ENCODE measurements around the gene DIAPH1.
A peak's percentile ranks its signal among the peaks of the same experiment; 100 is the strongest.
"Not testable (repeated sequence)": the region's sequence is repeated elsewhere in the genome, so short reads cannot be mapped to it uniquely, and the experiment has no call there.

The DIAPH1 gene

DNA sequence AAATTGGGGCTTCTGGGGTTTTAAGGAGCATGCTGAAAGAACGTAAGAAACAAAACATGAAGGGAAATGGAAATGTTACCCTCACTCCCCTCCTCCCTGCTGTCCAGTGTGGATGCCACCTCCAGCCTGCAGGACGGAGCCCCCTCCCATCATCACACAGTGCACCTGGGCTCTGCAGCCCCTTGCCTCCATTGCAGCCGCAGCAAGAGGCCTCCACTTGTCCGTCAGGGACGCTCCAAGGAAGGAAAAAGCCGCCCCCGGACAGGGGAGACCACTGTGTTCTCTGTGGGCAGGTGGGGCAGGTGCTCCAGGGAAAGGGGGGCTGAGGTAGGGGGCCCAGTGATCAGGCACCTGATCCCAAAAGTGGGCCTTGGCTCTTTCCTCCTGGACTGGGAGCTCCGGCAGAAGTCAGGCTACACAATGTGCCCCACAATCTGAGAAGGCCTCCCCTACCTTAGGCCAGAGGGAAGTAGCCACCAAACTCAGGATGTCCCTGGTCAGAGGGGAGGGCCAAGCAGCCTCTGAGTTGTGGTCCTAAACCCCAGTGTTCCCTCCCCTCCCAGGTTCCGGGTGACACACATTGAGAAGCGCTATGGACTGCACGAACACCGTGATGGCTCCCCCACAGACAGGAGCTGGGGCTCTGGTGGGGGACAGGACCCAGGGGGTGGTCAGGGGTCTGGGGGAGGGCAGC lies 20.7 kb upstream of the DIAPH1 start:
- DNase-seq: no peak

DNA sequence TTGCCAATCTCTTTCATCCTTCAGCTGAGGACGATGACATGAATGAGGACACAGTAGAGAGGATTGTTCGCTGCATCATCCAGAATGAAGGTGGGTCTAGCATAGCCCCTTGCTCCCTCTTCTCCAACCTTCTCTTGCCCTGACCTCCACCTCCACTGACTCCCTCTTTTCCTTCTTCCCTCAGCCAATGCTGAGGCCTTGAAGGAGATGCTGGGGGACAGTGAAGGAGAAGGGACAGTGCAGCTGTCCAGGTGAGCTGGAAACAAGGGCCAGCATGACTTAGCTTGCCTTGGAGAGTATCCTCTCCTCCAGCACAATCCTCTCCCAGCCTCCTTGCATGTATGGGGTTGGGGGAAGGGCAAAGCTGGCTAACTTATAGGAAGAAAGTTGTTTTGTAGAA lies 20.0 kb upstream of the DIAPH1 start:
- no peak for DNase-seq

DNA sequence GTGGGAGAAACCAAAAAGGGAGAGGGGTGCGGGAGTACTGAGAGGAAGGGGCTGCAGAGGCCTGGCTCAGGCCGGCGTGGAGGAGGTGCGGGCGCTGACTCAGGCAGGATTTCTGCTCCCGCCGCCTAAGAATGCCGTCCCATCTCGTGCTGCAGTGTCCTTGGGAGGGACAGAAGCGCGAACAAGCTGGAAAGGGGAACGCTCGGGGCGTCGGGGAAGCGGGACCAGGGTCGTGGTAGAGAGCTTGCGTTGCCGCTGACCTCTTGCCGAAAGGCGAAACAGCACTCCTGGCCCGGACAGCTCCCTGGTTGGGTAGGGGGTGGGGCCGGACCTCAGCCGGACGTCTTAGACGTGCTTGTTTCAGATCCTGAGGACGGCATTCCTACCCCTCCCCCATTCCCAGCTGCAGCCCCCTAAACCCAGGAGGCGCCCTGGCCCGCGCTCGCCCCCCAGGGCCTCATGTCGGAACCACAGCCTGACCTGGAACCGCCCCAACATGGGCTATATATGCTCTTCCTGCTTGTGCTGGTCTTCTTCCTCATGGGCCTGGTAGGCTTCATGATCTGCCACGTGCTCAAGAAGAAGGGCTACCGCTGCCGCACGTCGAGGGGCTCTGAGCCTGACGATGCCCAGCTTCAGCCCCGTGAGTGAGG lies 19.1 kb upstream of the DIAPH1 start:
- peak; percentile 76 for DNase-seq

DNA sequence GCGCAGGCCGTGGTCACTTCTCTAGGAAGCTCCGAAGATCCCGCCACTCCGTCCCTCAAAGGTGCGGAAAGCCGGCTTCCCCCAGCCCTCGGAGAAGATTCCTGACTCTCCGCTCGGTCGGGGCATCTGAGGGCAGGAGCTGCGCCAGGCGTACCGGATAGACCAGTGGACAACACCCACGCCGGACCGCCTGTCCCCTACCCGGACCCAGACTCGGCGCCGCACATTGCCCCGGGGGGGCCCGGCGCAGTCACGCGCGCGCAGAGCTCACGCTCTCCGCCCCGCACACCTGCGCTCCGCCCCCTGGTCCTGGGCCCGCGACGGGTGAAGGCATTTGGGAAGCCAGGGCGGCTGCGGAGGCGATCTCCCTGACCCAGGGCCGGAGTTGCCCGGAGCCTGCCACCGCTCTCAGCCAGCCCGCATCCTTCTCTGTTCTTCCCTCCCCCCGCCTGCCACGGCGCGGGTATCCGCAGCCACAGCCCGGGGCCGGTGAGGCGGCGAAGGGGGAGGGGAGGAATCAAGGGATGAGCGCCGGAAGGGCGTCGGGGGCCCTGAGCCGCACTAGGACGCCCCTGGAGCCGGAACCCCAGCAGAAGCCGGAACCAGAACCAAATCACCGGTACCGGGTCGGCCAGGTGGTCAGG lies 18.4 kb upstream of the DIAPH1 start:
- DNase-seq: peak; percentile 69

DNA sequence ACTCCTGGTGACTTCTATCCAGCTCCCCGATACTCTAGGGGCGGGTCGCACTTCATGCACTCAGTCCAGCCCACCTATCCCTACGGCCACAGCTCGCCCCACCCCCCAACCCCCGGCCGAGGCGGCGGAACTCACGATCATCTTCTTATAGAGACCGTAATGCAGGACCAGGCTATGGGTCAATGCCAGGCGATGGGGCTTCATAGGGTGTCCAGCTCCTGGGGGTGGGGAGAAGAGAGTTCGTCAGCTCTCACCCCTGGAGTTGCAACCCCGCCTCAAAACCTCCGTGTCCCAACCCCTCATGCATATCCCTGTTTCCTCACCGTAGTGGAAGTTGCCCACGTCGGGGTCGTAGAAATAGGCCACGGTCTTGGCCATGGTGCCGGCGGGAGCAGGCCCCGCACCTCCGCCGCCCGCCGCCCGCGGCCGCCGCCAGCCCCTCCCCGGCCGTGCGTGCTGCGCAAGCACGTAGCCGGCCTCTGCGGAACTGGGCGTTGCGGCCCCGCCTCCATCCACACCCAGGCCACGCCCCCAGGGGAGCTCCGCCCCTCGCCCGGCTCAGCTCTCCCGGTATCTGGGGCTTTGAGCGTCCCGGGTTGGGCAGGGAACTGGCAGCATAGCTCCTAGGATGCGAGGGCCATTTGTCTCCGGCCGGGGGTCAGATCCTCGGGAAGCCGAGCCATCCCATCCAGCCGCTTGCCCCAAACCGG lies 17.8 kb upstream of the DIAPH1 start, which contains the start of the genes HDAC3 and RELL2:
TSS of gene HDAC3 (minus strand) at position 437 of the 710 bp plus-strand sequence. CDS start at position 378, 59 bp downstream.
TSS of gene RELL2 (plus strand) at position 585 of the 710 bp plus-strand sequence. CDS start 1,229 bp downstream, outside the sequence.
- DNase-seq: peak; percentile 97

DNA sequence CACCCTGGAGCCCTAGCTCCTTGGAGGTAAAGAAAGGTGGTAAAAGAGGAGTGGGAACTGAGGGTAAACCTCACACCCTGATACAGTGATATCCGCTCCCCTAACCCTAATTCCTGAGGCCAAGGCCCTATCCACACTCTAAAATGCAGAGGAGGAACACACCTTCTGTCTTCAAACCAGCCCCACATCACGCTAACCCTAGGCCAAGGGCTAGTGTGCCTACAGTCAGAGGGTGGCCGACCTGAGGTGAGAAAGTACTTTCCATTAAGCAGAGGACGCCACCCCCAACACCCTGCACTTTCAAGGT lies 17.3 kb upstream of the DIAPH1 start:
- DNase-seq: no peak

DNA sequence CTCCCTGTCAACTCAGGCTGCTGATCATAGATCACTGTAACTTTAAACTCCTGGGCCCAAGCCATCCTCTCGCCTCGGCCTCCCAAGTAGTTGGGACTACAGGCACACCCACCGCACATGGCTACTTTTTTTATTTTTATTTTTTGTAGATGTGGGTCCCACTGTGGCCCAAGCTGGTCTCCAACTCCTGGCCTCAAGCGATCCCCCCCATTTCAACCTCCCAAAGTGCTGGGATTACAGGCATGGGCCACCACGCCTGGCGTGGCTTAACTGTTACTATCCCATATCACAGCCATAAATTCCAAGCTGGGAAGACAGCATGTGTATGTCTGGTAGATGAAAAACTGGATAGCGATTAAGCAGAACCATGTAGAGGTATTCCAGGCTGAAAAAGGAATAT lies 16.8 kb upstream of the DIAPH1 start:
- DNase-seq: no peak

DNA sequence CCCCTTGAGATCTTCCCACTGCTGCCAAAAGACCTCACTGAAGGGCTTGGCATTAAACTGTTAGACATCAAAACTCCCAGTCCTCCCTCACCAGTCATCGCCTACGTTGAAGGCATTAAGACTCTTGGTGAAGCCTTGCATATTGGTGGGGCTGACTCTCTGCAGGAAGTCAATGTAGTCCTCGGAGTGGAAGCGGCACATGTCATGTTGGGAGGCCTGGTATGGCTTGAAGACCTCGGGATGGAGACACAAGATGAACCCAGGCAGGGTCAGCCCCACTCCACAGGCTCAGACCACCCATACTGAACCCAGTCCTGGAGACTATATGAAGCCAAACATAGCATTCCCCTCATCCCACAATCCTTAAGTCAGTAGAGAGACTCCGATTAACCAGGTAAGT lies 15.9 kb upstream of the DIAPH1 start:
- no peak for DNase-seq

DNA sequence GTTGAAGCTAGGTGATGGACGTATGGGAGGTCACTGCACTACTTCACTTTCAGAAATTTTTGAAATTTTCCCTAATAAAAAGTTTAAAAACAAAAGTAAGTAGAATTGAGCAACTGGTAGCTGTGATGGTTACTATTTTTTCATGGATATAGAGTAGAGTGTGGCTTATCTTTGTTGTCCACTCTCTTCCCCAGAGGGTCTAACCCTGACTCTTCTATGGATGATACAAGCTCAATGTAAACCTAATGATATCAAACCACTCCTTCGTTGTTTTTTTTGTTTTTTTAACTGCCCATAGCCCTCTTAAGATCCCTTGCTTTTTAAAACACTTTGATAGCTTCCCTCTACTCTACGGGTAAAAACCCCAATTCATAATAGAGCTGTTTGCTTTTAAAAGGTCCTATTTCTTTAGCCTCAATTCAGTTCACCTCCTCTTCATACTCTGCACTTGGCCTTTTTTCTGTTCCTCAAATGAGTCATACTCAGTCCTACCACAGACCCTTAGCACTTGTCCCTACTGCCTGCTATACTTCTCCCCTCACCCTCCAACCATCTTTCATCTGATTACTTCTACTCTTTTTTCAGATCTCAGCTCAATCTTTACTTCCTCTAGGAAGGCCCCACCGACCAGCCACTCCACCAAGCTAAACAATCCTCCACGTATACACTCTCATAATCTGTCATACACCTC lies 15.2 kb upstream of the DIAPH1 start:
- no peak for DNase-seq

DNA sequence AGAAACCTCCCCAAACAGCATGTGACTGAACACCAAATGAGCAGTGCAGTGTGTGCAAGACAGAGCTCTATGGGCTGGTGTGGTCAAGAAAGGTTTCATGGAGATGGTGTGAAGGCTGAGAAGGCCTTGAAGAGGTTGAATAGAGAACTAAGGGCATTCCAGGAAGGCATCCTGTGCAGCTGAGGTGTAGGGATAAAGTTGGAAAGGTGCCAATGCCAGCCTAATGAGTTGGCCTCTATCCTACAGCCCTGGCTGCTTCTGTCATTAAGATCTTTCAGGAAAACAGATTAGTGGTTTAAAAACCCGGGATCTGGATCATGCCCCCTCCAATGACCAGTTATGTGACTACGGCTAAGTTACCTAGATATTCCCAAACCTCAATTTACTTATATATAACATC lies 13.8 kb upstream of the DIAPH1 start:
- DNase-seq: no peak

DNA sequence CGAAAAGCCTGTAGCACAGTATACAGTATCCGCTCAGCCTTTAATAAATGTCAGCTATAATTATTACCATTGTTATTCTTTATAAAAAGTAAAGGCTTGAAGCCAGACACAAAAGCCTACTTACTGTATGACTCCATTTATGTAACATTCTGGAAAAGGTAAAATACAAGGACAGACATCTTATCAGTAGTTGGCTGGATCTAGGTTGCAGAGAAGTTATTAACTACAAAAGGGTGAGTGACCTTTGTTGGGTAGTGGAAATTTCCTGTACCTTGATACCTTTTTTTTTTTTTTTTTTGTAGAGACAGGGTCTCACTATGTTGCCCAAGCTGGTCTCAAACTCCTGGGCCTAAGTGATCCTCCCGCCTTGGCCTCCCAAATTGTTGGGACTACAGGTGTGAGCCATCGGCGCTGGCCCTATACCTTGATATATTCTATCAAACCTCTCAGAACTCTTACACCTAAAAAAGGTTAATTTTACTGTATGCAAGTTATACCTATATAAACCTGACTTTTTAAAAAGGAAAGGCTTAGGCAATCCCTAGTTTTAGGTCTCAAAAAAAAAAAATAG lies 11.9 kb upstream of the DIAPH1 start:
- DNase-seq: no peak

DNA sequence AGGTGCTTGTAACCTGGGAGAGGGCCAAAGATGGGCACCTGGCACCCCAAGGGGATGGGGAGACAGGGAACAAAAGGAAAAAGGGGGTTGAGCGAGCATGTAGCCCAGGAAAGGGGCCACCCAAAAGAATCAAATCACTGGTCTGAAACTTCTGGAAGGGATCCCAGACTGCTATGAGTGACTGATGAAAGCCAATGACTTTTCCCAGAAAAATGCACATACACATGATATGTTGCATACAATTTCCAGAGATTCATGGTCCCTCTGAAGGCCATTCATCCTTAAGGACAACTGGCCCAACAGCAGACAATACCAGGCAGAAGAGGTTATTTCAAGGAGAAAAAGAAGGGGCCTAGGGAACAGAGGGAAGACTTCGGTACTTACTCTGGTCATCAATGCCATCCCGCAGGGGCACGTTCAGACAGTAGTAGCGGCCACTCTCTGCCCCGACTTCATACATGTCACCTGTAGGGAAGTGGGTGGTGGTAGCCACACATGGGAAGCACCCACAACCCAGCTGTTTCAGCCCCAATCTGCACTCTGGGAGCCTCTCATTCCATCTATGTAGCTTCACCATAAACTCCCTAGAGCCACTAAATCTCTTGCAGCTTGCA lies 9.5 kb upstream of the DIAPH1 start:
- DNase-seq: no peak

DNA sequence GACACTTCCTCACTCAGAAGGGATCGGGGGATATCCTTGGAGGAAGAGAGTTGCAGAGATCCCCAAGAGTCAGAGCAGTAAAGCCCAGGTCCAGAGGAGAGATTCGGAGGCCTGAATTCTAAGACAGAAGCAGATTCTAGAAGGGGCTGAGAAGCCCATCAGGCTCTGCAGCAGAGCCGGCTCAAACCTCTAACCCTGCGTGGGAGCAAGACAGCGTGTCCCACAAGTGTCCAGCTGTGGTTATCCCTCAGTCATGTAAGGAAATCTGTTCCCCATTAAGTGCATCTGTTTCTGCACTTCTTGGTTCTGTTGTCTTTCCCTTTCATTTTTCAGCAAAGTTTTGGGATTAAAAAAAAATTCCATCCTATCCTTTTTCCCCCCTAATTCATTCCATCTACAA lies 4.8 kb upstream of the DIAPH1 start:
- DNase-seq: no peak

DNA sequence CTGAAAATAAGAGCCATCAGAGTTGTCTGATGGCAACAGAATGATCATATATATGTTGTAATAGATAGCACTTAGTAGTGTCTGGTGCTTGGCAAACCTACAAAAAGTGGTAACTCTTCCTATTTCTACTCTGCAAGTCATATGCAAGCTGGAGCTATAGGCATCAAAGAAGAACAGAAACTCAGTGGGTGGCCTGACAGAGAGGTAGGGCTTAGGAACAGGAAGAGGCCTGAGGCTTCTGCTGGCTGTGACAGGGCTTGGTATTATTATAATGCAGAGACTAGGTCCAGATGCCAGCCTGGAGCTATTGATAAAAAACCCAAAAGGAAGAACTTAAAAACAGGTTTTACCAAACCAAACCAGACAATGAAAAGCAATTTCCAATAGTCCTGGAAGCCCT lies 4.4 kb upstream of the DIAPH1 start:
- no peak for DNase-seq

DNA sequence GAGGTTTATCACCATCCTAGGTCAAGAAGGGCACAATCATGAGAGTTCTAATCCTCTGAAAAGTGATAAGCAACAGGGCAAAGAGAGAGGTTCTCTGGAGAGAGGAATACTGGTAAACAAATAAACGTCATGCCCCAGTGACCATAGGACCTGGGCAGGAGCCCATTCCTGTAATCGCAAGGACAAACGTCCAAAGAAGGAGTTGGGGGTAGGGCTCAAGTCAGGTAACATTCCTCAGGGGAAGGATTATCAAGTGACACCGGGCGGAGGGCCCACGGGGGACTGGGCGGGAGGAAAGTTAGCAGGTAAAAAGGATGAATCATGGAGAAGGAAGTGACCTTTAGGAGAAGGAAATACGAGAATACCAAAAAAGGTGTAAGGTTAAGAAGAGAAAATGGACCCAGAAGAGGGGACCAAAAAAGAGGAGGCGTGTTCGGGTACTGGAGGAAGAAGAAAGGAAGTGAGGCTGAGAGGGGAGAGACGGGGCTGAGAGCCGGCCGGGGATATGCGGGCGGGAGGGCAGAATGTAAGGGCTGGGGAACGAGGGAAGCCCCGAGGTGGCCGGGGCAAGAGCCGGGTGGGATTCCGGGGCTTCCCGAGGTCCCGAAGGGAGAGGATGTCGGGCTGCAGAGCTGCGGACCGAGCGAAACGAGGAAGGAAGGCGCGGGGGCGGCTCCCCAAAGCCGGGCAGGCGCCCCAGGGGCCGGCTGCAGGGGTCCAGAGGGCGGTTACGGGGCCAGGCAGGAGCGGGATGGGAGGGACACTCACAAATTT lies 583 bp downstream of the DIAPH1 start:
- no peak for DNase-seq

DNA sequence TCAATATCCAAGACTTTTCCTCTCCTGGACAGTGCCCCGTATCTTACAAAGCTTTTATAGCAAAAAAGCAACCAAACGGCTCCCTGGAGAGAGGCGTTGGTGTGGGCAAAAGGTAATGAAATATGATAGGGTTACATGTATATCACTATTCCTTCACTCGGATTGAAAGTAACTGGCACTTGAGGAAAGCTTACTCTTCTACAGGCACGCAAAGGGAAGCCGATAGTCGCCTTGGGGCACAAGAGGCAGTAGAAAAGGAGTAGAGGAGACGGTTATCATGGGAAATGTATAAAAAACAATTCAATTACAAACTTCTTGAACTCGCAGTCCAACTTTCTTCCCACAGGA lies 1.1 kb downstream of the DIAPH1 start:
- DNase-seq: no peak

DNA sequence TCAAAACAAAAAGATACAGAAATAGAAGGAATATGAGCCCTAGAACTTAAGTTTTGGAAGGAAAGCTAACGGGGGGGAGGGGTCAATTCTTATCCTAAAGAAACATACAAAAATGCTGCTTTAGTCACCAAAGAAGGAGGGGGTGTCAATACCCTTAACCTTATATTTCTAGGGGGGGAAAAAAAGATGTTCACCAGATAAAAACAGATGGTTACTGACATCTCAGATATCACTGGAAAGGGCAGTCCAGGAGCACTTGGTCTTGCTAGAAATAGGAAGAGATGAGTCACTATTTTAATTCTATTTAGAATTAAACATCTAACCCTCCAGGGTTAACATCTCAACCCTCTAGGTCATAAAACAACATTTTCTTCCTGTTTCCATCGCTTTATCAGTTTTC lies 1.7 kb downstream of the DIAPH1 start:
- DNase-seq: no peak

DNA sequence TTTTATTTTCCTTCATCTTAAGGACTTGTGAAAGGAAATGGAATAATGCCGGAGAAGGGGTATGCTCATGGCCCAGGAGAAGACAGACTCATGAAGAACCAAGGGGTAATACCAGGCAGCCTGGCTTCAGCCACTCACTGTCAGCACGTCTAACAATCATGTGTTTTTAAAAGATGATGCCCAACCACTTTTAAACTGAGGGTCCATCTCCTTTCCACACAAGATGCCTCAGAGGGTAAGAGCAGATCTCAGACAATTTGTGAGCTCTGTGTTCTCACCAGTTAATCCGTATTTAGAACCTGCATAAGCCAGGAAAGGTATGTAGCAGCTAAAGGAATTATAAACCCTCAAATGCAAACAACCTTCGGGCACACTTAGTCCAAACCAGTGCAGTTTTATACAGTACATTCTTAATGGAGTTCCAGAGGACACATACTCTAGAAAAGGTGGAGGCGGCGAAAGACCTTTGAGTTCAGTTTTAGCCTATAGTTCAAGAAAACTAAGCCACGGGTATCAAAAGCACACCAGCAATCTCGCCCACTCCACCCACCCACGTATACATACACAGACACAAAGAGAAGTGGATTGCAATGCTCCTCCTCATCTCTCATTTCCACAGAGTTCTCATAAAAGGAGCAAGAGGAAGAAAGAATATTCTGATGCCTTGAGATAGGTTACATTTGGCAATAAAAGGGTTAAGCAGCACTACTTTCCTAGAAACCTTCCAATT lies 2.6 kb downstream of the DIAPH1 start:
- DNase-seq: no peak

DNA sequence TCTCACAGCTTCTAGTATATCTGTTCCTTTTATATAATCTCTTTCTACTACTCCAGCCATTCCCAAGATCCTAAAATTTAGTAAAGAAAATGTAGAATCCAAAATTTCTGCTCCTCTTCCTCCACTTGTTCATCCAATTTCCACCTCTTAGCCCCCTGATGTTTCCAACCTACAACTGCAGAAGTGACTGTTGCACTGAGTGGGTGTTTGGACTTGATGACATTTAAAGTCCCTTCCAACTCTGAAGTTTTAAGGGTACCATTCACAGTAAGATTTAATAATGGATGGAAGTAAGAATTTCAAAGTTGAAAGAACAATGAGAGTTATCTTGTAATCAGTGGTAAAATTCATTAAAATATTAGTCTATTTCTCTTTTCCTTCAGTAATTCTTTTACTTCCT lies 5.5 kb downstream of the DIAPH1 start:
- DNase-seq: no peak

DNA sequence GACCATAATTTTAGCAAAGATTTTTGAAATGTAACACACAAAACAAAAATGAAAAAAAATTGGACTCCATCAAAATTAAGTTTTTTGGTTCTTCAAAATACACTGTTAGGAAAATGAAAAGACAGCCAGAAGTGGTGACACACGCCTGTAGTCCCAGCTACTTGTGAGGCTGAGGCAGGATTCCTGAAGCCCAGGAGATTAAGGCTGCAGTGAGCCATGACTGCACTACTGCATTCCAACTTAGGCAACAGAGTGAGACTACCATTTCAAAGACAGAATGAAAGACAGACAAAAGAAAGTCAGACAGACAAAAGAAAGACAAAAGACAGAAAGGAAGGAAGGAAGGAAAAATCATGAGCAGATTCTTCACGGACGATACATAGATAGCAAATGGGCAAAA lies 7.5 kb downstream of the DIAPH1 start:
- no peak for DNase-seq

DNA sequence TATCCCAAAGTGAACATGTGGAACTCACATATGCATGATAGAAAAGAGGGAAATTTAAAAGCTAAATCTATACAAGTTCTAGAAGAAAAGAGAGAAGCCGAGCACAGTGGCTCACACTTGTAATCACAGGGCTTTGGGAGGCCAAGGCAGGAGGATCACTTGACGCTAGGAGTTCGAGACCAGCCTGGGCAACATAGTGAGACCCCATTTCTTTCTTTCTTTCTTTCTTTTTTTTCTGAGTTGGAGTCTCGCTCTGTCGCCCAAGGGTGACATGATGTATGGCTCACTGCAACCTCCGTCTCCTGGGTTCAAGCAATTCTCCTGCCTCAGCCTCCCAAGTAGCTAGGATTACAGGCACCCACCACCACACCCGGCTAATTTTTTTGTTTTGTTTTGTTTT lies 8.9 kb downstream of the DIAPH1 start:
- DNase-seq: not testable (repeated sequence)

Measured in eye (tissue), 1 donor.